NCI-H82 treated with DMSO at 0.1 percent for 48 hours (cell line): ENCODE results near the gene VAV2.

Source experiments
- DNase-seq: peaks from one replicate; lab custom pipeline; 2025; ENCODE audit not compliant: unreplicated experiment; lab: John Stamatoyannopoulos, UW

Gene VAV2

GRCh38 chr9:133791069-133791468 lies 201.1 kb downstream of the VAV2 start:
- no peak for DNase-seq

DNA sequence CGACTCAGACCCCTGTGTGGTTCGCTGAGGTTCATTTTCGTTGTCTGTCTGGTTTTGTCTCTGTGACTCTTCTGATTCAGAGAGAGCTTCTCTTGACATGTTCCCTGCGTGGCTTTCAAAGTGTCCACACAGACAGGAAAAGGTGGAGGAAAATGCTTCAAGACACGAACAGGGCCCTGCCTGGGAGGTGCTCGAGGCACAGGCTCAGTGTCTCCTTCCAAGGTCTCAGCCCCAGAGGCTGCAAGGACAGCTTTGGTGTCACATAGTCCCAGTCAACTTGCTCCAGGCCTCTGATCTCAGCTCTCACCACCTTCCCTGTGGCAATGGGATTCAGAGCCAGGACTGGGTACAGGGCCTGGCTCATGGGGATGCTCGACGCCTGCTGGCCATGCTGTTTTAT lies 202.3 kb downstream of the VAV2 start:
- DNase-seq, result no peak

- no peak for DNase-seq
These were observed 203.1 kb downstream of the VAV2 start for GRCh38 chr9:133788819-133789717.

DNA sequence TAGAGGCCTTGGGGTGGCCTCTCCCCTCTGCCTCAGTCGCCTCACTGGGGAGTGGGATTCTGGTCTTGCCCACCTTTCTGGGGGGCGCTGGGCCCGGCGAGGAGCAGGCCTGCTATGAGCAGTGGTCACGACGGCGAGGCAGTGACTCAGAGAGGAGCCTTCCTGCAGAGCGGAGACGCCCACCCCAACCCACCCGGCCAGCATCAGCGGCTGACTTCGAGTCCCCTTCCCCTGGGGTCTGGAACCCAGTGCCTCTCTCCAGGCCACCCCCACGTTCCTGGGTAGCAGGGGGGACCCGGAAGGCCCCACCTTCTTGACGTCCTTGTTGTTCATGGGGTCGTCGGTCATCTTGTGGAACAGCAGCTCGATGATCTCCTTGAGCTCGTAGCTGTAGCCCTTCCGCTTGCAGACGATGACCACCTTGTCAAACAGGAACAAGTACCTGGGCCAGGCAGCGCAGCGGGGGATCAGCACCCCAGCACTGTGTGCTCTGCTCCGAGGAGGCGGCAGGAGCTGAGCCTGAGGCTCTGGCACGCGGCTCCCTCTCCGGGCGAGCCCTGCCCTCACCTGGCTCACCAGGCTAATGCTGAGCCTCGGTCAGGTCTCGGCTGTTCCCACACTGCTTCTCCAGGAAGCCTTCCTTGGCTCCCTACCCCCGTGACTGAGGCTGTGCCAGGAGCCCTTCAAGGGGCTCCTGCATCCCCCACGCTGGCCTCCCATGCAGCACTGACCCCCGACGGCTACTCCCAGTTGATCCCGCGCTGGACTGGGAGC lies 203.9 kb downstream of the VAV2 start:
- DNase-seq, result no peak

DNA sequence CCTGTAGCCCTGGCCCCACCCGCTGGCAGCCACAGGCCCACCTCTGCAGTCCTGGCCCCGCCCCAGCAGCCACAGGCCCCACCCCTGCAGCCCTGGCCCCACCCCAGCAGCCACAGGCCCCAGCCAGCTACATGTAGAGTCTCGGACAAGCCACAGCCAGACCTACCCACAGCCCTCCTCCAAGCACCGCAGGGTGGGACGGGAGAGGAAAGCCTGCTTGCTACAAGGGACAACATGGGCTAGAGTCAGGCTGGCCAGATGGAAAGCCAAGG lies 204.4 kb downstream of the VAV2 start:
- DNase-seq, result no peak

DNA sequence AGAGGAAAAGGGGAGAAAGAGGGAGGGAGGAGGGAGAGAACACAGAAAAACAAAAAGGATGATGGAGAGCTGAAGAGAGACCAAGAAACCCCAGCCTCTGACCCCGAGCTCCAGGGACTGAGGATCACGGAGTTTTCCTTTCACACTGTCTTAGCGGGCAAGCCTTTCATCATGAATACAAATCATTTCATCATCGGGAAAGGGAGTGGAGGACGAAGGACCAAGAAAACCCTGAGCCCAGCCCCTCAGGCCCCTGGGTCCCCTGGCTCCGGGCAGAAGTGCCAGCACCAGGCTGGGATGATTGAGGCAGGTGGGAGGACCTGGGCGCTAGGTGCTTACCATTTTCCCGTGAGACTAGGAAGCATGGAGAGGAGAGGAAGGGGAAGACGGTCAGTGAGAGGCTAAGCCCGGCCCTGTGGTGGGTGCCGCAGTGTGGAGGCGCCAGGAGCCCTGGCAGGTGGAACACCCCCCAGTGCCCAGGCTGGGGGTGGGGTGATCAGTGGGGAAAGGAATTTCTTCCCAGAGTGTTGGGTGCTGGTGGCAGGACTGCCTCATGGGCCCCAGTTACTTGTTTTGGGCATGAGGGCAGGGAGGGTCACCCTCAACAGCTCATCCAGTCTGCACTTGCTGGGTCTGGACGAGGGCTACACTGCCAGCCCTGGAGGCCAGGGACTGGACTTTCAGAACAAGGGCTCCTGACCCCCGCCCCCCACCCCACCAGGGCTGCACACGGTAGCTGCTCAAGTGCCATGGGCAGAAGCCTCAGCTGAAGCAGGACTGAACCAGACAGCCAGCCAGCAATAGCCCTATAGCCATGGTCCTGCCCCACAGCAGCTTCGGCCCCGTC lies 205.0 kb downstream of the VAV2 start:
- no peak for DNase-seq

GRCh38 chr9:133786371-133786753 lies 205.8 kb downstream of the VAV2 start:
- DNase-seq, result no peak

DNA sequence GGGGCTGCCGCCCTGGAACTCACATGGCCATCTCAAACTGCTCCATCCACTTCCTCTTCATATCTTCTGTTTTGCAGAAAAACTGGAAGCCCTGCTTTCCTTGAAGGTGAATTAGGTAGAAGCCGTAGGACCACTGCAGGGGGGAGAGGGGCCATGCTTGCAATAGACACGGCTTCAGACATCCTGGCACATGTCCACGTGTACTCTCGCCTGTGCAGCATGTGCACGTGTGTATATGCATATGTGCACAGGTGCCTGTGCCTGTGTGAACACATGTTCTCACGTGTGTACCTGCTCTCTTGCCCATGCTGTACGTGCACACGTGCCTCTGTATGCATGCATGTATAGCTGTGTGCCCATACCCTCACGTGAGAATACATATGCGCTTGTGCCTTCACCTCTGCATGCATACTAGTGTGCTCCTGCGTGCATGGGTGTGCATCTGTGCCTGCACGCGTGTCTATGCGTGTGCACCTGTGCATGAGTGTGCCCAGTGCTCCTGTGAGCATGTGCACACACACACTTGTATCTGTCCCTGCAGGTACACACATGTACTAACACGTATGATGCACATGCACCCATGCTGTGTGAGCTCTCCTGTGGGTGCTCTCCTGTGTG lies 206.3 kb downstream of the VAV2 start:
- DNase-seq, result no peak

- no peak for DNase-seq
These were observed 207.2 kb downstream of the VAV2 start for GRCh38 chr9:133784731-133785561.

- DNase-seq, result no peak
These were observed 208.8 kb downstream of the VAV2 start for GRCh38 chr9:133783331-133783731.

DNA sequence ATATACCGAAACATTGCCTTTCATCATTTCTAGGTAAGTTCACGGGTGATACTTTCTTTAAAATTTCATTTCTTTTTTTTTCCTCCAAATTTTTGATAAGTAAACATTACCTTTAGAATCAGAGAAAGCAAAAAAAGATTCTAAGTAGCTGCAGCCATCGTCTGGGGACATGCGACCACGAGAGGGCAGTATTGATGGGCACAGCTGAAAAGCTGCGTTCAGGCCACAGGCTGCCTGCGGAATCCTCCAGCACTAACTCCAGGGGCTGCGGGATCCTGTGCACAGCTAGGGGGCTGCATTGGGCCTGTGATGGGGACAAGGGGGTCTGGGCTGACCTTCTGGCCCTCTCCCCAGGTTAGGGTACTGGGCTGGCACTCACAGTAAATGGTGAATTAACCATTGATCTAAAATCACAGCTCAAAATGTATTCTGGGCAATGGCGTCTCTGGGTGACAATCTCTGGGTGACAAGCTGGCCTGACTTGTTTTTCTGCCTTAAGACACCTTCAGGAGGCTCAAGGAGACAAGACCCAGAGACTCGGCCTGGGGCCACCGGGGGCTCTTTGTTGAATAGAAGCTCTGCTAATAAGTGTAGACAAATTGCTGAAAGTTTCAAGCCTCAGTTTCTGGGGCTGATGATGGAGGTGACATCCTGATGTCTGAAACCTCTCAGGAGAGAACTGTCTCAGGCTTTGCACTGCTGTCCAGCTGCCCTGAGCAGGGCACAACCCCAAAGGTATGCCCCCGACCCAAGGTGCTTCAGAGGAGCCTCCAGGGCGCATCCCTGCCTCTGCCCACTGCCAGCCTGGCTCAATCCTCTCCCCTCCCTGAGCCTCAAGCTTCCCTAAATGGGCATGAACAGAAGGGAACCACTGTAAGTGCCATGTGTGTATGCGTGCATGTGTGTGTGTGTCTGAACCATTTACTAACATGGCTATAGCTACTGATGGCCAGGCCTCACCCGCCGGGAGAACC lies 209.7 kb downstream of the VAV2 start:
- DNase-seq, result peak; percentile 13

- no peak for DNase-seq
These were observed 210.3 kb downstream of the VAV2 start for GRCh38 chr9:133781828-133782135.

DNA sequence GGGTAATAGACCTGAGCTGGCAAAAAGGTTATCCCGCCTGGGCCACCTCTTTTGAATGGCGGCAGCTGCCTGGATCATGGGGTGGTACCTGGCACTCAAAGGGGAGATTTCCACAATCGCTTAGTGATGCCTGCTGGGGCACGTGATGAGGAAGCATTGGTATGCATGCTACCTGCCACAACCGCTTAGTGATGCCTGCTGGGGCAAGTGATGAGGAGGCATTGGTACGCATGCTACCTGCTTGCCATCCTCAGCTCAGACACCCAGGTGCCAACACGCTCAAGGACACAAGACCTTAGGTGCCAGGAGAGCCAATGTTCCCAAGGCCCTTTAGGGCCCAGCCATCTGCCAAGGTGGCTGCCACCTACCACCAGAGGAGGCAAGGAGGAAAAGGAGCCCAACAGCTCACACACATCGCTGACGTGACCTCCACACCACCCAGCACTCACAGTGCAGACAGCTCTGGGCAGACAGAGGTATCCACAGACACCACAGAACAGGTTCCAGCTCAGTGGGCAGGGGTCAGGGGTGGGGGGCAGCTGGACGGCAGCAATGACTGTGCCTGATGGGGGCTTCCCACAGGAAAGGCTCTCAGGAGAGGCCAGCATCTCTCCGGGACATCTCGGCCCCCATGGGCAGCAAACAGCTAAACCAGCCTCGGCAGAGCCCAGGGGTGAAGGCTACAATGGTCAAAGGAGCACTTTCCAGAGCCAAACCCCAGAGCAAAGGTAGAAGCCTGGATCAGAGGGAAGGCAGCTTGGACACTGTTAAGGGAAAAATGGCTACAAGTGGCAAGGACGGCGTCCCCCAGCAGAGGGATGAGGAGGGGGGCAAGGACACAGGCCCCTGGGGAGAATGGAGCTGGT lies 210.9 kb downstream of the VAV2 start:
- DNase-seq, result no peak

GRCh38 chr9:133780404-133780945 lies 211.6 kb downstream of the VAV2 start:
- no peak for DNase-seq

DNA sequence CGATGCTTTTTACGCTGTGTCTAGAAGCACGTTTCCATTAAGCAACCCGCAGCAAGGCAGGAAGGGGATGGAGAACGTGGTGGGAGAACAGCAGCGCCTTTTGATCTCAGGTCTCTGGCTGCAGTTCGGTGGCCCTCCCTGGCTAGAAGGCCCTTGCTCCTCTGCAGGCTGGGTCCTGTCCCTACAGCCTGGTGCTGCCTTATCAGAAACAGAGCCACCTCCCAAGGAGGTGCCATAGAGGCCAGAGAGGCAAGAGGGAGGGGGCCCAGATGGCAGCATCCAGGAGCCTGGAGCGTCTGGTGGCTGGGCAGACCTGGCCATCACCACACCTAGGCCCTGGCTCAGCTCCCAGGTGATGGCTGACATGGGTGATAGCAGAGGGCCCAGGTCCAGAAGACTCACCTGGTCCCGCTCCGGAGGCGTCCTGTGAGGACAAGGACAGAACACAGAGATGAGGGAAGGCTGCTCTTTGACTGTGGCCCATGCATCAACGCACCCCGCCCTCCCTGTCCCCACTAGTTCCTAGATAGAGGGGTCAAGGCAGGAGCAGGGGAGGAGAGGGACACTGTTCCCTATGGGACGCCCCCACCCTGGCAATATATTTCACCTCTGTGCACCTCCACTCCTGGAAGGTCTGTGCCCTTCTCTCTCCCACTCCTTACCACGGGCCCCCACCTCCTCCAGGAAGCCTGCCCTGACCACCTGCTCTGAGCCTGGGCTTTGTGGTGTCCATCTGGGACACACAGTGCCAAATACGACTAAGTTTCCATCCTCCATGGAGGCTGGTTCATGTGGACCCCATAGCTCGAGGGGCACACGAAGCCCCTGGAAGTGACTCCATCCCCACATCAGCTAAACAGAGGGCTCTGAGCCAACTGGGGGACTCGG lies 212.4 kb downstream of the VAV2 start:
- no peak for DNase-seq

GRCh38 chr9:133779081-133779480 lies 213.0 kb downstream of the VAV2 start:
- DNase-seq, result no peak
